WTC11 (cell line): ENCODE data around the gene TPCN2.

Experiments
- AR ChIP-seq: fragments of 250-450 bp; sonication (Bioruptor Pico); IDR thresholded peaks from 2 replicates; pipeline ENCODE4 v1.9.0; 2021; ENCODE audit warnings: mild to moderate bottlenecking
- CREB1 ChIP-seq: sonication (generic); formaldehyde crosslinking; IDR thresholded peaks from 2 replicates; pipeline ENCODE4 v1.8.0; 2023; ENCODE audit warnings: mild to moderate bottlenecking, missing genetic modification reagents
- CTCF ChIP-seq: fragments of 200-600 bp; IDR thresholded peaks from 2 replicates; pipeline ENCODE4 v1.8.0; 2022; ENCODE audit warnings: antibody characterized with exemption
- FOXK1 ChIP-seq: sonication (generic); formaldehyde crosslinking; IDR thresholded peaks from 2 replicates; pipeline ENCODE4 v1.8.0; 2022; ENCODE audit warnings: mild to moderate bottlenecking, moderate library complexity, missing genetic modification reagents
- MAX ChIP-seq: sonication (generic); formaldehyde crosslinking; IDR thresholded peaks from 2 replicates; pipeline ENCODE4 v1.8.0; 2022; ENCODE audit warnings: mild to moderate bottlenecking, missing genetic modification reagents
- MLX ChIP-seq: sonication (generic); formaldehyde crosslinking; IDR thresholded peaks from 2 replicates; pipeline ENCODE4 v1.8.1; 2023; ENCODE audit warnings: mild to moderate bottlenecking, missing genetic modification reagents, moderate library complexity
- PRDM15 ChIP-seq: sonication (generic); formaldehyde crosslinking; IDR thresholded peaks from 2 replicates; pipeline ENCODE4 v1.8.0; 2022; ENCODE audit warnings: missing genetic modification reagents
- SP1 ChIP-seq: sonication (generic); formaldehyde crosslinking; conservative IDR thresholded peaks from 2 replicates; pipeline ENCODE4 v1.8.1; 2022; ENCODE audit warnings: missing genetic modification reagents
- STAT6 ChIP-seq: sonication (generic); formaldehyde crosslinking; conservative IDR thresholded peaks from 2 replicates; pipeline ENCODE4 v1.8.1; 2023; ENCODE audit warnings: mild to moderate bottlenecking, low read depth, missing genetic modification reagents, moderate library complexity
- USF2 ChIP-seq: sonication (generic); formaldehyde crosslinking; IDR thresholded peaks from 2 replicates; pipeline ENCODE4 v1.8.1; 2023; ENCODE audit warnings: mild to moderate bottlenecking, missing genetic modification reagents, moderate library complexity
- TF ChIP-seq, protein P1 (sequence below): sonication (generic); formaldehyde crosslinking; IDR thresholded peaks from 2 replicates; pipeline ENCODE4 v1.8.1; 2023; ENCODE audit warnings: mild to moderate bottlenecking, missing genetic modification reagents

GRCh38 chr11:69024509-69024908 lies 24.2 kb upstream of the TPCN2 start:
- TF ChIP-seq CTCF, result no peak
- no peak for TF ChIP-seq MAX (CRISPR knock-in tag)
- no peak for TF ChIP-seq AR
- no peak for TF ChIP-seq FOXK1 (CRISPR knock-in tag)
- TF ChIP-seq, protein P1, sequence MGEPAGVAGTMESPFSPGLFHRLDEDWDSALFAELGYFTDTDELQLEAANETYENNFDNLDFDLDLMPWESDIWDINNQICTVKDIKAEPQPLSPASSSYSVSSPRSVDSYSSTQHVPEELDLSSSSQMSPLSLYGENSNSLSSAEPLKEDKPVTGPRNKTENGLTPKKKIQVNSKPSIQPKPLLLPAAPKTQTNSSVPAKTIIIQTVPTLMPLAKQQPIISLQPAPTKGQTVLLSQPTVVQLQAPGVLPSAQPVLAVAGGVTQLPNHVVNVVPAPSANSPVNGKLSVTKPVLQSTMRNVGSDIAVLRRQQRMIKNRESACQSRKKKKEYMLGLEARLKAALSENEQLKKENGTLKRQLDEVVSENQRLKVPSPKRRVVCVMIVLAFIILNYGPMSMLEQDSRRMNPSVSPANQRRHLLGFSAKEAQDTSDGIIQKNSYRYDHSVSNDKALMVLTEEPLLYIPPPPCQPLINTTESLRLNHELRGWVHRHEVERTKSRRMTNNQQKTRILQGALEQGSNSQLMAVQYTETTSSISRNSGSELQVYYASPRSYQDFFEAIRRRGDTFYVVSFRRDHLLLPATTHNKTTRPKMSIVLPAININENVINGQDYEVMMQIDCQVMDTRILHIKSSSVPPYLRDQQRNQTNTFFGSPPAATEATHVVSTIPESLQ (CRISPR knock-in tag), result no peak
- no peak for TF ChIP-seq SP1 (CRISPR knock-in tag)
- no peak for TF ChIP-seq CREB1 (CRISPR knock-in tag)
- TF ChIP-seq USF2 (CRISPR knock-in tag), result no peak
- no peak for TF ChIP-seq STAT6 (CRISPR knock-in tag)
- no peak for TF ChIP-seq PRDM15 (CRISPR knock-in tag)
- TF ChIP-seq MLX, result no peak
